ENCODE results near the gene PLK3. TPM values are rescaled to one million over a fixed set of nuclear protein-coding genes. Genes with fewer than 3 reads are reported as not detected.
A peak's percentile ranks its signal among the peaks of the same experiment; 100 is the strongest.
"Not testable (repeated sequence)": the region's sequence is repeated elsewhere in the genome, so short reads cannot be mapped to it uniquely, and the experiment has no call there.

The PLK3 gene
- total RNA-seq, 1 donor: 33.7 TPM

GRCh38 chr1:44822131-44822701 lies 22.0 kb downstream of the PLK3 start:
- H3K9me3 ChIP-seq (ENCODE audit: low read depth, low read length): no peaks in the 10 kb centered on the region
- H2AFZ ChIP-seq (ENCODE audit: low read length): no peak overlapping the region
- TF ChIP-seq CTCF (IDR thresholded peaks at IDR 0.05; ENCODE audit: extremely low read depth, low read depth, low read length): no peak
- peaks cover 10% of the 10 kb centered on the region for H3K4me1 ChIP-seq (ENCODE audit: insufficient read depth, low read length)
- no peak overlapping the region for H3K4me3 ChIP-seq (ENCODE audit: insufficient read depth, low read length)
- no peaks in the 10 kb centered on the region for H3K27me3 ChIP-seq (ENCODE audit: insufficient read depth, low read length)
- no peak overlapping the region for H3K4me2 ChIP-seq (ENCODE audit: insufficient read depth, low read length)
- no peak overlapping the region for H3K27ac ChIP-seq (ENCODE audit: low read depth, low read length)
- no peaks in the 10 kb centered on the region for H3K79me2 ChIP-seq (ENCODE audit: insufficient read depth, low read length)
- H4K20me1 ChIP-seq (ENCODE audit: insufficient read depth, low read length): no peaks in the 10 kb centered on the region
- no peaks in the 10 kb centered on the region for H3K36me3 ChIP-seq (ENCODE audit: insufficient read depth, low read length)
- no peak for DNase-seq (ENCODE audit: insufficient read length, low spot score, missing footprints)

GRCh38 chr1:44822981-44823451 lies 22.8 kb downstream of the PLK3 start:
- Histone ChIP-seq H2AFZ (ENCODE audit: low read length) (no peak overlapping the region), H3K9me3 (ENCODE audit: low read depth, low read length) (no peaks in the 10 kb centered on the region), H3K4me1 (ENCODE audit: insufficient read depth, low read length) (peaks cover 10% of the 10 kb centered on the region), H3K79me2 (ENCODE audit: insufficient read depth, low read length) (no peaks in the 10 kb centered on the region), H3K4me3 (ENCODE audit: insufficient read depth, low read length) (no peak overlapping the region), H4K20me1 (ENCODE audit: insufficient read depth, low read length) (no peaks in the 10 kb centered on the region), H3K27me3 (ENCODE audit: insufficient read depth, low read length) (no peaks in the 10 kb centered on the region), H3K36me3 (ENCODE audit: insufficient read depth, low read length) (no peaks in the 10 kb centered on the region), H3K4me2 (ENCODE audit: insufficient read depth, low read length) (no peak overlapping the region), H3K27ac (ENCODE audit: low read depth, low read length) (no peak overlapping the region)
- no peak for DNase-seq (ENCODE audit: insufficient read length, low spot score, missing footprints)
- no peak for TF ChIP-seq CTCF (IDR thresholded peaks at IDR 0.05; ENCODE audit: extremely low read depth, low read depth, low read length)

GRCh38 chr1:44824392-44824791 lies 24.2 kb downstream of the PLK3 start:
- H3K36me3 ChIP-seq (ENCODE audit: insufficient read depth, low read length); DNase-seq (ENCODE audit: insufficient read length, low spot score, missing footprints); H3K9me3 ChIP-seq (ENCODE audit: low read depth, low read length); H3K27me3 ChIP-seq (ENCODE audit: insufficient read depth, low read length); H3K4me1 ChIP-seq (ENCODE audit: insufficient read depth, low read length); H3K79me2 ChIP-seq (ENCODE audit: insufficient read depth, low read length); H3K4me2 ChIP-seq (ENCODE audit: insufficient read depth, low read length); H4K20me1 ChIP-seq (ENCODE audit: insufficient read depth, low read length); H3K27ac ChIP-seq (ENCODE audit: low read depth, low read length); H3K4me3 ChIP-seq (ENCODE audit: insufficient read depth, low read length); H2AFZ ChIP-seq (ENCODE audit: low read length): not testable (repeated sequence)

GRCh38 chr1:44826375-44827196 lies 26.4 kb downstream of the PLK3 start:
- TF ChIP-seq CTCF (IDR thresholded peaks at IDR 0.05; ENCODE audit: extremely low read depth, low read depth, low read length): no peak
- no peaks in the 10 kb centered on the region for H3K36me3 ChIP-seq (ENCODE audit: insufficient read depth, low read length)
- H3K27me3 ChIP-seq (ENCODE audit: insufficient read depth, low read length): no peaks in the 10 kb centered on the region
- no peak overlapping the region for H2AFZ ChIP-seq (ENCODE audit: low read length)
- H3K4me1 ChIP-seq (ENCODE audit: insufficient read depth, low read length): no peaks in the 10 kb centered on the region
- H4K20me1 ChIP-seq (ENCODE audit: insufficient read depth, low read length): no peaks in the 10 kb centered on the region
- peak; percentile 76 for DNase-seq (ENCODE audit: insufficient read length, low spot score, missing footprints)
- no peak overlapping the region for H3K4me2 ChIP-seq (ENCODE audit: insufficient read depth, low read length)
- H3K79me2 ChIP-seq (ENCODE audit: insufficient read depth, low read length): no peaks in the 10 kb centered on the region
- no peak overlapping the region for H3K4me3 ChIP-seq (ENCODE audit: insufficient read depth, low read length)
- no peaks in the 10 kb centered on the region for H3K9me3 ChIP-seq (ENCODE audit: low read depth, low read length)
- no peak overlapping the region for H3K27ac ChIP-seq (ENCODE audit: low read depth, low read length)
